SK-N-SH (cell line): ENCODE measurements around the gene LRRC3C. TPM values are rescaled to one million over a fixed set of nuclear protein-coding genes. Genes with fewer than 3 reads are reported as not detected.

Experiments
- CTCF ChIA-PET: fragments of 300-600, 350-600 bp; formaldehyde crosslinking; extraction: SDS; loops from one replicate; lab custom pipeline; 2021; lab: Yijun Ruan, JAX
- POLR2A ChIA-PET: fragments of 350-600 bp; sonication (Branson Sonifier 250); formaldehyde crosslinking; extraction: SDS; loops from one replicate; lab custom pipeline; 2020; ENCODE audit warnings: antibody characterized with exemption, inconsistent platforms; lab: Yijun Ruan, JAX
- DNase-seq: peaks from one replicate; pipeline ENCODE4 v3.0.0; 2012
- H2AFZ ChIP-seq: fragments of 200-600 bp; sonication (generic); 2 replicates; pipeline ENCODE4 v1.8.1; 2016; ENCODE audit warnings: antibody characterized with exemption, mild to moderate bottlenecking, low read depth
- H3F3A ChIP-seq: fragments of 200-600 bp; sonication (generic); replicated peaks from 2 replicates; pipeline ENCODE3; 2016; ENCODE audit warnings: antibody characterized with exemption, mild to moderate bottlenecking; ENCODE audit not compliant: insufficient read depth
- H3K27ac ChIP-seq, 2 experiments: fragments of 200-500 bp in 1 of 2; fragments of 200-600 bp in 1 of 2; sonication (Bioruptor generic) in 1 of 2; sonication (generic), shearing (Covaris generic) in 1 of 2; 2 replicates each; pipeline versions ENCODE4 v1.5.1 to v1.6.1; 2014 to 2016; ENCODE audit warnings: low read depth in 2 of 2, inconsistent platforms in 1 of 2, low read length in 1 of 2, mild to moderate bottlenecking in 1 of 2, mixed read lengths in 1 of 2
- H3K27me3 ChIP-seq: fragments of 200-600 bp; sonication (generic), shearing (Covaris generic); 2 replicates; pipeline ENCODE4 v1.6.1; 2016; ENCODE audit warnings: mixed run types; ENCODE audit not compliant: insufficient read depth
- H3K36me3 ChIP-seq, 2 experiments: fragments of 200-500 bp in 1 of 2; fragments of 200-600 bp in 1 of 2; sonication (Bioruptor generic) in 1 of 2; sonication (generic) in 1 of 2; replicated peaks in 1 of 2; 2 replicates each; pipeline versions ENCODE3 to v1.5.1; 2014 to 2016; ENCODE audit warnings: low read length in 1 of 2, mild to moderate bottlenecking in 1 of 2; ENCODE audit not compliant: insufficient read depth in 2 of 2, control insufficient read depth in 1 of 2
- H3K4me1 ChIP-seq, 2 experiments: fragments of 200-500 bp in 1 of 2; fragments of 200-600 bp in 1 of 2; sonication (Bioruptor generic) in 1 of 2; sonication (generic), shearing (Covaris generic) in 1 of 2; 2 replicates each; pipeline versions ENCODE4 v1.5.1 to v1.6.1; 2014 to 2016; ENCODE audit warnings: low read depth in 1 of 2, low read length in 1 of 2, mixed run types in 1 of 2; ENCODE audit not compliant: insufficient read depth in 2 of 2, control insufficient read depth in 1 of 2
- H3K4me2 ChIP-seq: fragments of 200-600 bp; sonication (generic), shearing (Covaris generic); 2 replicates; pipeline ENCODE4 v1.6.1; 2017; ENCODE audit warnings: mixed run types
- H3K4me3 ChIP-seq, 2 experiments: fragments of 200-500 bp in 1 of 2; fragments of 200-600 bp in 1 of 2; sonication (Bioruptor generic) in 1 of 2; sonication (generic), shearing (Covaris generic) in 1 of 2; 2 replicates each; pipeline versions ENCODE4 v1.5.1 to v1.8.1; 2014 to 2016; ENCODE audit warnings: low read depth in 2 of 2, inconsistent platforms in 1 of 2, low read length in 1 of 2, mild to moderate bottlenecking in 1 of 2, mixed read lengths in 1 of 2, moderate library complexity in 1 of 2
- H3K79me2 ChIP-seq: fragments of 200-600 bp; sonication (generic); 2 replicates; pipeline ENCODE4 v1.8.1; 2017; ENCODE audit warnings: mild to moderate bottlenecking; ENCODE audit not compliant: insufficient read depth
- H3K9ac ChIP-seq: fragments of 200-600 bp; sonication (generic); 2 replicates; pipeline ENCODE4 v1.6.1; 2017; ENCODE audit warnings: mixed run types
- H3K9me2 ChIP-seq: fragments of 200-600 bp; sonication (generic); 2 replicates; pipeline ENCODE4 v1.6.1; 2017; ENCODE audit warnings: mixed run types
- H3K9me3 ChIP-seq: fragments of 200-600 bp; sonication (generic); 2 replicates; pipeline ENCODE4 v1.6.1; 2017; ENCODE audit warnings: mixed run types, mild to moderate bottlenecking, moderate library complexity
- H4K20me1 ChIP-seq: fragments of 200-600 bp; sonication (generic); 2 replicates; pipeline ENCODE4 v1.6.1; 2017; ENCODE audit warnings: mild to moderate bottlenecking, mixed run types; ENCODE audit not compliant: insufficient read depth
- ELF1 ChIP-seq: IDR thresholded peaks from 2 replicates; pipeline ENCODE4 v1.4.0; 2012
- EZH2phosphoT487 ChIP-seq: fragments of 200-600 bp; sonication (generic); IDR thresholded peaks from 2 replicates; pipeline ENCODE4 v1.6.1; 2017; ENCODE audit warnings: low read depth, mixed run types, mild to moderate bottlenecking, antibody characterized with exemption, moderate library complexity, borderline replicate concordance
- FOXJ3 ChIP-seq: sonication (generic); formaldehyde crosslinking; IDR thresholded peaks from 2 replicates; pipeline ENCODE4 v1.5.1; 2020; ENCODE audit warnings: mild to moderate bottlenecking, missing genetic modification reagents
- FOXM1 ChIP-seq: IDR thresholded peaks from 2 replicates; pipeline ENCODE4 v1.4.0; 2012; ENCODE audit warnings: low read depth, mild to moderate bottlenecking
- JUND ChIP-seq: IDR thresholded peaks from 2 replicates; pipeline ENCODE4 v1.4.0; 2012
- MXI1 ChIP-seq: IDR thresholded peaks from 2 replicates; pipeline ENCODE4 v1.6.1; 2012; ENCODE audit warnings: mild to moderate bottlenecking, low read depth, low read length, improper control_type of control experiment
- TCF12 ChIP-seq: IDR thresholded peaks from 2 replicates; pipeline ENCODE4 v1.4.0; 2012
- YY1 ChIP-seq: IDR thresholded peaks from 2 replicates; pipeline ENCODE4 v1.4.0; 2012; ENCODE audit warnings: low read depth, mild to moderate bottlenecking
- WGBS: methylation state at CpG from one replicate; pipeline ENCODE4 v1.1.6; 2017; ENCODE audit warnings: low lambda C conversion rate; 5-methylcytosine and 5-hydroxymethylcytosine counted together
- polyA plus RNA-seq, 3 experiments: library from polyadenylated mRNA; depleted of rRNA; stranded (reverse); fragments of >200 nt; gene quantifications; 2 replicates each; pipeline ENCODE4 v1.2.3, GENCODE V29; 2012
- TF ChIP-seq, protein P1 (sequence below): IDR thresholded peaks from 2 replicates; pipeline ENCODE4; 2012
- TF ChIP-seq, protein P2 (sequence below): IDR thresholded peaks from 2 replicates; pipeline ENCODE4 v1.4.0; 2012; ENCODE audit warnings: low read depth, borderline replicate concordance
- TF ChIP-seq, protein P3 (sequence below): IDR thresholded peaks from 2 replicates; pipeline ENCODE4 v1.6.1; 2012; ENCODE audit warnings: mild to moderate bottlenecking, low read depth, low read length, moderate library complexity
- TF ChIP-seq, protein P4 (sequence below): IDR thresholded peaks from 2 replicates; pipeline ENCODE4 v1.4.0; 2012; ENCODE audit warnings: low read depth
- TF ChIP-seq, protein P5 (sequence below): fragments of 150-350 bp; IDR thresholded peaks from 2 replicates; pipeline ENCODE4 v1.6.1; 2017; ENCODE audit warnings: antibody characterized with exemption, low read length, low read depth, borderline replicate concordance

LRRC3C gene
- polyA plus RNA-seq, 1 of the 3 experiments (the other 2 are of a cell fraction) = not detected

DNA sequence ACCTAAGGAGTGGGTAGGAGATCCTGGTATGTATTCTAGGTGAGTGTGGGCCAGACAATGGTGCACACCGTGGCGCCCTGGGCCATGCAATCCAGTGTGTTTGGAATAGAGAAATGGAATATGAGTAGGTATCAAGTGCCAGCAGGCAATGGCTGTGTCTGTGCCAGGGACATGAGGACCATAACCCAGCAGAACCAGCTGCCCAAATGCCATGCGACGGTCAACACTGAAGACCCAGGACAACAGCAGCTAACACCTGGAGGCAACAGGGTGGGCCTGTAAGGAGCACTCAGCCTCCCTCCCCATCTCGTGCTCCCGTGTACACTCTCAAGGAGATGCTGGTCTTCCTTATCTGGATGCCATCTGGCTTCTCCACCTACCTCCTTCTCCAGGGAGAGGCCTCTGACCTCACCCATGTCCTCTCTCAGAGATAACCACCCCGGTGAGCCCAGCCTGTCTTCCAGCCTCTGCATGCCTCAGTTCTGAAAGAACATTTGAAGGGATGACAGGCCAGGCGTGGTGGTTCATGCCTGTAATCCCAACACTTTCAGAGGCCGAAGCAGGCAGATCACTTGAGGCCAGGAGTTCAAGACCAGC lies 8.3 kb upstream of the LRRC3C start:
- no peaks in the 10 kb centered on the region for H3F3A ChIP-seq
- H3K27me3 ChIP-seq = no peaks in the 10 kb centered on the region
- TF ChIP-seq YY1 = no peak
- TF ChIP-seq TCF12 = no peak
- TF ChIP-seq, protein P1, sequence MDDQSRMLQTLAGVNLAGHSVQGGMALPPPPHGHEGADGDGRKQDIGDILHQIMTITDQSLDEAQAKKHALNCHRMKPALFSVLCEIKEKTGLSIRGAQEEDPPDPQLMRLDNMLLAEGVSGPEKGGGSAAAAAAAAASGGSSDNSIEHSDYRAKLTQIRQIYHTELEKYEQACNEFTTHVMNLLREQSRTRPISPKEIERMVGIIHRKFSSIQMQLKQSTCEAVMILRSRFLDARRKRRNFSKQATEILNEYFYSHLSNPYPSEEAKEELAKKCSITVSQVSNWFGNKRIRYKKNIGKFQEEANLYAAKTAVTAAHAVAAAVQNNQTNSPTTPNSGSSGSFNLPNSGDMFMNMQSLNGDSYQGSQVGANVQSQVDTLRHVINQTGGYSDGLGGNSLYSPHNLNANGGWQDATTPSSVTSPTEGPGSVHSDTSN = no peak
- TF ChIP-seq, protein P2, sequence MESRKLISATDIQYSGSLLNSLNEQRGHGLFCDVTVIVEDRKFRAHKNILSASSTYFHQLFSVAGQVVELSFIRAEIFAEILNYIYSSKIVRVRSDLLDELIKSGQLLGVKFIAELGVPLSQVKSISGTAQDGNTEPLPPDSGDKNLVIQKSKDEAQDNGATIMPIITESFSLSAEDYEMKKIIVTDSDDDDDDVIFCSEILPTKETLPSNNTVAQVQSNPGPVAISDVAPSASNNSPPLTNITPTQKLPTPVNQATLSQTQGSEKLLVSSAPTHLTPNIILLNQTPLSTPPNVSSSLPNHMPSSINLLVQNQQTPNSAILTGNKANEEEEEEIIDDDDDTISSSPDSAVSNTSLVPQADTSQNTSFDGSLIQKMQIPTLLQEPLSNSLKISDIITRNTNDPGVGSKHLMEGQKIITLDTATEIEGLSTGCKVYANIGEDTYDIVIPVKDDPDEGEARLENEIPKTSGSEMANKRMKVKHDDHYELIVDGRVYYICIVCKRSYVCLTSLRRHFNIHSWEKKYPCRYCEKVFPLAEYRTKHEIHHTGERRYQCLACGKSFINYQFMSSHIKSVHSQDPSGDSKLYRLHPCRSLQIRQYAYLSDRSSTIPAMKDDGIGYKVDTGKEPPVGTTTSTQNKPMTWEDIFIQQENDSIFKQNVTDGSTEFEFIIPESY = no peak
- TF ChIP-seq JUND = no peak
- no peak for TF ChIP-seq FOXJ3 (CRISPR knock-in tag)
- TF ChIP-seq, protein P3, sequence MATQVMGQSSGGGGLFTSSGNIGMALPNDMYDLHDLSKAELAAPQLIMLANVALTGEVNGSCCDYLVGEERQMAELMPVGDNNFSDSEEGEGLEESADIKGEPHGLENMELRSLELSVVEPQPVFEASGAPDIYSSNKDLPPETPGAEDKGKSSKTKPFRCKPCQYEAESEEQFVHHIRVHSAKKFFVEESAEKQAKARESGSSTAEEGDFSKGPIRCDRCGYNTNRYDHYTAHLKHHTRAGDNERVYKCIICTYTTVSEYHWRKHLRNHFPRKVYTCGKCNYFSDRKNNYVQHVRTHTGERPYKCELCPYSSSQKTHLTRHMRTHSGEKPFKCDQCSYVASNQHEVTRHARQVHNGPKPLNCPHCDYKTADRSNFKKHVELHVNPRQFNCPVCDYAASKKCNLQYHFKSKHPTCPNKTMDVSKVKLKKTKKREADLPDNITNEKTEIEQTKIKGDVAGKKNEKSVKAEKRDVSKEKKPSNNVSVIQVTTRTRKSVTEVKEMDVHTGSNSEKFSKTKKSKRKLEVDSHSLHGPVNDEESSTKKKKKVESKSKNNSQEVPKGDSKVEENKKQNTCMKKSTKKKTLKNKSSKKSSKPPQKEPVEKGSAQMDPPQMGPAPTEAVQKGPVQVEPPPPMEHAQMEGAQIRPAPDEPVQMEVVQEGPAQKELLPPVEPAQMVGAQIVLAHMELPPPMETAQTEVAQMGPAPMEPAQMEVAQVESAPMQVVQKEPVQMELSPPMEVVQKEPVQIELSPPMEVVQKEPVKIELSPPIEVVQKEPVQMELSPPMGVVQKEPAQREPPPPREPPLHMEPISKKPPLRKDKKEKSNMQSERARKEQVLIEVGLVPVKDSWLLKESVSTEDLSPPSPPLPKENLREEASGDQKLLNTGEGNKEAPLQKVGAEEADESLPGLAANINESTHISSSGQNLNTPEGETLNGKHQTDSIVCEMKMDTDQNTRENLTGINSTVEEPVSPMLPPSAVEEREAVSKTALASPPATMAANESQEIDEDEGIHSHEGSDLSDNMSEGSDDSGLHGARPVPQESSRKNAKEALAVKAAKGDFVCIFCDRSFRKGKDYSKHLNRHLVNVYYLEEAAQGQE = no peak
- TF ChIP-seq, protein P4, sequence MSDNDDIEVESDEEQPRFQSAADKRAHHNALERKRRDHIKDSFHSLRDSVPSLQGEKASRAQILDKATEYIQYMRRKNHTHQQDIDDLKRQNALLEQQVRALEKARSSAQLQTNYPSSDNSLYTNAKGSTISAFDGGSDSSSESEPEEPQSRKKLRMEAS = no peak
- no peak for TF ChIP-seq FOXM1
- TF ChIP-seq MXI1 = no peak
- TF ChIP-seq ELF1 = no peak
- no peak for TF ChIP-seq EZH2phosphoT487
- TF ChIP-seq, protein P5, sequence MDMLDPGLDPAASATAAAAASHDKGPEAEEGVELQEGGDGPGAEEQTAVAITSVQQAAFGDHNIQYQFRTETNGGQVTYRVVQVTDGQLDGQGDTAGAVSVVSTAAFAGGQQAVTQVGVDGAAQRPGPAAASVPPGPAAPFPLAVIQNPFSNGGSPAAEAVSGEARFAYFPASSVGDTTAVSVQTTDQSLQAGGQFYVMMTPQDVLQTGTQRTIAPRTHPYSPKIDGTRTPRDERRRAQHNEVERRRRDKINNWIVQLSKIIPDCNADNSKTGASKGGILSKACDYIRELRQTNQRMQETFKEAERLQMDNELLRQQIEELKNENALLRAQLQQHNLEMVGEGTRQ = no peak
- peaks cover 9 to 42% of the 10 kb centered on the region in 2 experiments for H3K36me3 ChIP-seq
- H3K79me2 ChIP-seq = 0 out of 2 replicates have a peak, but pooled peaks cover 6% of the 10 kb centered on the region
- no peak overlapping the region for H3K4me2 ChIP-seq
- no peaks in the 10 kb centered on the region; a peak in 1 of 4 replicates for H3K4me1 ChIP-seq
- no peak overlapping the region for H3K27ac ChIP-seq
- ChIA-PET CTCF (no interaction called here), POLR2A (no interaction called here)
- H3K9me3 ChIP-seq = no peaks in the 10 kb centered on the region
- WGBS = 82% methylated on average over 5 of the region's 9 CpGs
- H2AFZ ChIP-seq = no peak overlapping the region
- no peak for DNase-seq
- H3K9me2 ChIP-seq = no peaks in the 10 kb centered on the region
- H3K9ac ChIP-seq = no peak overlapping the region
- peaks cover 5% of the 10 kb centered on the region for H4K20me1 ChIP-seq
- no peak overlapping the region for H3K4me3 ChIP-seq
